Left lung (tissue), 10 donors: Measurements from ENCODE around the gene ANGPTL7. TPM values are rescaled to one million over a fixed set of nuclear protein-coding genes. Genes with fewer than 3 reads are reported as not detected.

Source experiments
- ATAC-seq: fragments of 200-7000 bp; cut with Tn5 transposase; one replicate; pipeline ENCODE4 v1.9.1; 2020; ENCODE audit warnings: moderate library complexity
- DNase-seq, 4 donors: peaks; one replicate each; pipeline ENCODE4 v3.0.0-alpha.2; 2013 to 2020
- H3K27ac ChIP-seq, 2 donors: fragments of 200-600 bp; sonication (generic) in 1 of 2; one replicate each; pipeline versions ENCODE4 v1.5.0 to v1.8.0; 2020 to 2021
- H3K27me3 ChIP-seq, 2 donors: fragments of 200-600 bp; sonication (generic) in 1 of 2; one replicate each; pipeline versions ENCODE4 v1.5.0 to v1.8.0; 2020 to 2021
- H3K36me3 ChIP-seq, 2 donors: fragments of 200-600 bp; sonication (generic) in 1 of 2; one replicate each; pipeline versions ENCODE4 v1.5.0 to v1.8.0; 2020 to 2021
- H3K4me1 ChIP-seq, 2 donors: fragments of 200-600 bp; one replicate each; pipeline ENCODE4 v1.8.0; 2021
- H3K4me3 ChIP-seq, 2 donors: fragments of 200-600 bp; sonication (generic) in 1 of 2; one replicate each; pipeline versions ENCODE4 v1.5.0 to v1.8.0; 2020 to 2021; ENCODE audit warnings: mild to moderate bottlenecking in 1 of 2
- H3K9me3 ChIP-seq, 2 donors: fragments of 200-600 bp; sonication (generic) in 1 of 2; one replicate each; pipeline versions ENCODE4 v1.5.0 to v1.8.0; 2020 to 2021
- CTCF ChIP-seq, 2 donors: fragments of 200-600 bp; sonication (generic) in 1 of 2; IDR thresholded peaks; one replicate each; pipeline versions ENCODE4 v1.5.0 to v1.8.0; 2021; ENCODE audit warnings: antibody characterized with exemption in 2 of 2
- intact Hi-C, 2 donors: fragments of 100-400 bp; cut with DNase I; formaldehyde crosslinking; loops; one replicate each; pipeline versions ENCODE4 v1.11.2 to v1.14.2; 2022
- polyA plus RNA-seq, 6 donors: library from polyadenylated mRNA; unstranded; fragments of 120-200 nt; gene quantifications; one replicate each; pipeline ENCODE4 v1.2.1, GENCODE V29; 2013; ENCODE audit not compliant: insufficient read length in 6 of 6
- total RNA-seq, 2 donors: library from RNA; stranded (reverse); fragmentation: NEBNext Ultra II Directional; extraction: Animal tissue kit (Norgen Biotek cat#: 25700); gene quantifications; one replicate each; pipeline ENCODE4 v1.2.1, GENCODE V29; 2021
- donor health status: DM: no; HTN: yes; CAD: no.
- donor health status: DM: no; HTN: no; CAD: no.

The ANGPTL7 gene
- total and polyA plus RNA-seq, 8 donors: 0.07 to 1.6 (median 0.20) TPM

- H3K4me3 ChIP-seq: no peak overlapping the region
- intact Hi-C loops: no loop called here
- H3K36me3 ChIP-seq: peaks cover 0 to 96% of the 10 kb centered on the region in 2 donors
- H3K9me3 ChIP-seq: no peaks in the 10 kb centered on the region
- peaks cover 4 to 7% of the 10 kb centered on the region in 2 donors for H3K4me1 ChIP-seq
- no peak for DNase-seq
- no peak for ATAC-seq
- no peaks in the 10 kb centered on the region for H3K27me3 ChIP-seq
- no peak overlapping the region for H3K27ac ChIP-seq
- no peak for TF ChIP-seq CTCF (IDR thresholded peaks at IDR 0.05)
Measured at GRCh38 chr1:11144570-11145256, 44.4 kb upstream of the ANGPTL7 start.

- intact Hi-C loops: no loop called here
- Histone ChIP-seq H3K9me3 (no peaks in the 10 kb centered on the region), H3K27me3 (no peaks in the 10 kb centered on the region), H3K4me3 (no peak overlapping the region), H3K36me3 (peaks cover 0 to 92% of the 10 kb centered on the region in 2 donors), H3K27ac (no peak overlapping the region), H3K4me1 (peaks cover 4 to 7% of the 10 kb centered on the region in 2 donors)
- no peak for DNase-seq
- TF ChIP-seq CTCF (IDR thresholded peaks at IDR 0.05): no peak
- no peak for ATAC-seq
Measured at GRCh38 chr1:11145741-11146140, 43.4 kb upstream of the ANGPTL7 start.

DNA sequence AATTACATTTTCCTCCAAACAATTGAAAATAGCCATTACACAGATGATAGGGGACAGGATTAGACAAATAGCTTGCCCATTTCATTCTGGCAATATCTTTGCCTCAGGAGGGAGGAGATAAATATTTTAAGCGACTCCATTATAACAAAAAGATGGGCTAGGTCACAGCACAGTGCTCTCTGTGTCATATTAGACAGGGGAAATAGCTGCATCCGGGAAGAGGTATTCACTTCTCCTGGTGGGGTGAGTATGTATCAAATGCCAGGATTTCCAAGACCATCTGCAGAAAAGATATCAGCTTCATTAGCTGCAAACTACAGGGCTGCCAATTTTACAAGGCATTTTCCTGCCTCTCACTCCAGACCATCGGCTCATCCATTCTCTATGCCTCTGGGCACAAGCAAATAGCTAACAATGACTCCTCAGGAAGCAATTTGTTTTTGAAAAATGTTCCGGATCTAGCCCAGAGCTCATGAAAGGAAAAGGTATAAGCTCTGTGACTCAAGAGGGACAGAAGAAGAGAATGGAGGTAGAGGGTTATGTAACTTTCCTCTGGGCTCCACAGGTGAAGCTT is 41.9 kb upstream of the ANGPTL7 start:
- ATAC-seq: no peak
- no peak for DNase-seq
- H3K27ac ChIP-seq: no peak overlapping the region

DNA sequence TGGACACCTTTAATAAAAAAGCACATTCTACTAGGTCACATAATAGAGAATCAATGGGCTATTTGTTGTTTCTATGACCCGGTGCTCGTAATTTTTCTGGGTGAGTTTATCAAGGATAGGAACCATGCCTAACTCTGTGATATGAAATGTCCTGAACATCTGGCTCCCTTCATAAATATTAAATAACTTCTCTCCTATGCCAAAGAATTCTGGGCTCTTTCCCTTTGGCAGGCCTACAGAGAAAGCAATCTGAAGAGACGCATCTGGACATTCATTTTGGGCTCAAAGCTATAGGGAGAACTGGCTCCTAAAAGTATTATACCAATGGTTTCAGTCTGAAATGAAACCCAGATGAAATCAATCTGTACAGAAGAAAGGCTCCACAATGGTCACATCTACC is 38.8 kb upstream of the ANGPTL7 start:
- Histone ChIP-seq H3K27ac (no peak overlapping the region), H3K9me3 (no peaks in the 10 kb centered on the region), H3K27me3 (no peaks in the 10 kb centered on the region), H3K36me3 (peaks cover 0 to 73% of the 10 kb centered on the region in 2 donors), H3K4me3 (no peak overlapping the region), H3K4me1 (peaks cover 18 to 20% of the 10 kb centered on the region in 2 donors)
- DNase-seq (peak in 2 of 4 donors; percentile 90 to 91), ATAC-seq (no peak)
- intact Hi-C loops: no loop called here
- no peak for TF ChIP-seq CTCF (IDR thresholded peaks at IDR 0.05)

More for the DNA sequence above, 41.9 kb upstream of the ANGPTL7 start:
- H3K27me3 ChIP-seq: no peaks in the 10 kb centered on the region
- H3K9me3 ChIP-seq: no peaks in the 10 kb centered on the region
- peaks cover 17 to 18% of the 10 kb centered on the region in 2 donors for H3K4me1 ChIP-seq
- intact Hi-C loops: no loop called here
- peaks cover 0 to 88% of the 10 kb centered on the region in 2 donors for H3K36me3 ChIP-seq
- no peak overlapping the region for H3K4me3 ChIP-seq
- no peak for TF ChIP-seq CTCF (IDR thresholded peaks at IDR 0.05)

DNA sequence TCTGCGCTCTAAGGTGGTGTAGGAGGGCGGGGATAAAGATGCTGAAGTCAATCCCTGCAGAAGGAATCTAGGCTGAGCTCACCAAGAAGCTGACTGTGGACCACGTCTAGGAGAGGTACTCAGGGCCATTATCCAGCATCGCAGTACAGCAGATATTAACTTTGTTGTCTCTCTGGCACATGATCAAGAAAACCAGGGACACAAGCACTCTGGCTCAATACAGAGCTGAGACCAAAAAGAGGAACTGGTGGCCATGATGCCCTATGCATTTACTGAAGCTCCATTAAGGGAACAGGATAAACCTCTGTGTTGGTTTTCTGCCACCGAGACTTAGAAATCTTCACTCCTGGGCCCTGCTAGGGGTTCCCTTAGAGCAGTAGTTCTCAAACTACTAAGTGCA is 38.0 kb upstream of the ANGPTL7 start:
- DNase-seq (no peak), ATAC-seq (no peak)
- H3K4me1 ChIP-seq: peaks cover 18 to 20% of the 10 kb centered on the region in 2 donors
- intact Hi-C loops: no loop called here
- peaks cover 0 to 73% of the 10 kb centered on the region in 2 donors for H3K36me3 ChIP-seq
- H3K27ac ChIP-seq: peak overlapping the region in 1 of 2 donors; percentile 16
- no peak overlapping the region for H3K4me3 ChIP-seq
- H3K27me3 ChIP-seq: no peaks in the 10 kb centered on the region
- H3K9me3 ChIP-seq: no peaks in the 10 kb centered on the region
- TF ChIP-seq CTCF (IDR thresholded peaks at IDR 0.05): no peak
